ENCODE results near the gene IQCM.

Gene IQCM

DNA sequence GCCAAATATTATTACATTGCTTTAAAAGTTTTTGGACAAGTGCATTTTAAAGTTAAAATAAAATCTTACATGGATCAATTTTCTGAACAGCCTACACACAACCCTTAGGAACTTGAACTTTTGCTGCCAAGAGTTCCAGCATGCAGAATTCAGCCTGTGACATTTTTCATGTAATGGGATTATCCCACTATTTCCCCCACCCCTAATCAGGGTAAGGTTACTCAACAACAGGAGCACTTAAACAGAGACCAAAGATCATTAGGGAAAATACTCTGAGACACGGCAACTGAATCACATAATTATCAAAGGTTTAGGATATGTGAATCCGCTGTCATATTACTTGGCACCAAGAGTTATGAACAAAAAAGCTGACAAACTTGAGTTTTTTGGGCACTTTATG, 47.2 kb downstream of the IQCM start:
- no peak for DNase-seq

GRCh38 chr4:149766135-149766534, 49.5 kb downstream of the IQCM start:
- no peak for DNase-seq

DNA sequence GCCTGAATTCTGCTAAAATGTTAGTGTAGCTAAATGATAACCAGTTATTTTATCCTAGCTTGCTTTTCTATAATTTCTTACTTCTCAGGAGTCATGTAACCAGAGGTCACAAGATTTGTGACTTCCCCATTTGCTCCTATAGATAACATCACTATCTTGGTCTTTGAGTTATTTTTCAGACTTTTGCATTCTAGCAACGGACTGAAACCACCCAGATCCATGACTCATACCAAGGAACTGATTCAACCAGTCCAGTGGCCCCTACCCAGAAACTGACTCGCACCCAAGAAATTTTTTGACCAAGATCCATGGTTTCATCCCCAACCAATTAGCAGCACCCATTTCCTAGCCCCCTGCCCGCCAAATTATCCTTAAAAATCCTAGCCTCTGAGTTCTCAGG, 50.0 kb downstream of the IQCM start:
- DNase-seq: no peak

DNA sequence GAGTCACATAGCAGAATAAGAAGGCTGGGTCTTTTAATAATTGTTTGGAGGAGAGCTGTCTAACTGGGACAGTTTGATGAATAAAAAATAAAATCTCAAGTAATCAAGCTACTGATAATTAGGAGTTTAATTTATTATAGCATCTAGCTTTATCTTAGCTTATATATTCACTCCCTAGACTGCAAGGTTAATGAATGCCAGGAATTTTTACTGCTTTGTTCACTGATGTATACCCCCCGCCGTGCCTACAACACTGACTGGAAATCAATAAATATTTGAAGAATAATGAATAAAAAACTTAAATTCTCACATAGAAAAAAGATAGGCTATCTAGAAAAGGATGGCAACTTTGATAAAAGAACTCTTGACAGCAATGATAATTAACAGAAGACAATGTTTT, 59.7 kb downstream of the IQCM start:
- no peak for DNase-seq

GRCh38 chr4:149754526-149754925, 61.1 kb downstream of the IQCM start:
- DNase-seq: no peak

- DNase-seq: no peak
Observed at GRCh38 chr4:149752729-149753128, 62.9 kb downstream of the IQCM start.

- no peak for DNase-seq
Observed at GRCh38 chr4:149751174-149751573, 64.5 kb downstream of the IQCM start.

DNA sequence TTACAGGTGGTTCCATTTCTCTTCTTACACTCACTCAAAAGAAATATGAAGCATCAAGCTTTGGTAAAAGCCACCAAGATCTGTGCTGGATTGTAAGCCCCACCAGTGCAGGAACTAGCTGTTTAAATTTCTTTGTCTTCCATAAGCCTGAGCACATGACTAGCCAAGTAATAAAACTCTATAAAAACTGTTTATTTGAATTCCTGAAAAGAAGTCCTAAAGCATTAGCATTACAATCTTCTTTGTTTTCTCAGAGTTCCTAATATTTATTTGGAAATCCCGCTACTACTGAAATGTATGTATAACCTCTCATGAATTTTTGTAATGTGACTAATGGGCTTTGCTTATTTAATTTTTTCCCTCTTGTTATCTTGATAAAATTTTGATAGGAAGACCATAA, 65.9 kb downstream of the IQCM start:
- DNase-seq: no peak

DNA sequence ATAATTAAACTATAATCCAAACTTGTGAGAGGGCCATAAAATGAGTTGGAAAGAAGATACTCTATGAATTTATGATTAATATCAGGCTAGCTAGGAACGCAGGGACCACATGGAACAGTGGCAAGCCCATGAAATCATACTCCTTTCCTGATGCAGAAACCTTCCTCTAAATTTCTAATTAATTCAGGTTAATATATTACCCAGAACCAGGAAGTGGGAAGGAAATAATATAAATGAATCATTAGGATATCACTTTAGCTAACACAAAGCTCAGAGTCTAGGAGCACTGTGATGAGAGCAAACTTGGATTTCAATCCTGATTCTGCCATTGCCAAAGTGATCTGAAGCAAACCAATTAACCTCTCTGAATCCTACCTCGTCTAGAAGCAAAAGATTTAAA, 68.0 kb downstream of the IQCM start:
- no peak for DNase-seq

GRCh38 chr4:149746276-149746675, 69.4 kb downstream of the IQCM start:
- DNase-seq: no peak

- no peak for DNase-seq
Observed at GRCh38 chr4:149741186-149741831, 74.3 kb downstream of the IQCM start.

DNA sequence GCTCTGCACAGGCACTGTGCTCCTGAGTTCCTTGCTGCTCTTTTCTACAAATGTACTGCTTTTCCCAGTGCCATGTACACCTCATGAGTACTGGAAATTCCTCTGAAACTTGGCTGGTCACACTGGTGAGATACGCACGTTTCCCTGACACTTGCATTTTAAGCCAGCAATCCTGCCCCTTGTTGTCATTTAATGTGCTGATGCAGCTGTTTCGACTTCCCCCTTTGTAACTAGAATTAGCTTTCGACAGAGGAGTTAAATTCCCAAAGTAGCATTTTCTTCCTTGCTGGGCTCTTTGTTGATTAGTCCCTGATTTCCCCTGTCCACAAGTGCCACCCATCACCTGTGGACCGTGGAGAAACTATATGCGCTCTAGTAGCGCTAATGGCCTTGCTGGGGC, 77.5 kb downstream of the IQCM start:
- DNase-seq: no peak

DNA sequence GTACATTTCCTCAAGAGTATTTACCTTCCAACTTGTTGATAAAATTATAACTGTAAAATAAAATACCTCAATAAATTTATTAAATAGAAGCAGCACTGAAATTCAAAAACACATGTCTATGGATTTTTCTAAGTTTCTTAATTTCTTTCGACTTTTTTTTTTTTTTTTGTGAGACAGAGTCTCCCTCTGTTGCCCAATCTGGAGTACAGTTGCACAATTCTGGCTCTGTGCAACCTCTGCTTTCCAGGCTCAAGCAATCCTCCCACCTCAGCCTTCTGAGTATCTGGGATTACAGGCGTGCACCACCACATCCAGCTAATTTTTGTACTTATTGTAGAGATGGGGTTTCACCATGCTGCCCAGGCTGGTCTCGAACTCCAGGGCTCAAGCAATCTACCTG, 79.8 kb downstream of the IQCM start:
- no peak for DNase-seq

DNA sequence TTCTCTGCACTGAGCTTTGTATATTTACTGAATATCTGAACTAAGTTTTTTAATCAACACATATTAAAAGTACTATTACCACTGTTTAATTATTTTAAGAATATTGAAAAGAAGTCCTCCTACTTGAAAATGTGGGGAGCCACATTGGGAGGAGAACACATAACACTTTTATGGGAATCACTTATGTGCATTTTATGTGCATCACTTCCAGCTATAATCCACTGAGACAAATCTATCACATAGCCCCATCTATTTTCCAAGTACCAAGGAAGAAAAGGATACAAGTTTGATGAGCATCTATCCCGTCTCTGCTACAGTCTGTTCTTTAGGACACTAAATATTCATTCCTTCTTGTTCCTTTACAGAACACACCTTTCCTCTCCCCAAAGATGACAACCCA, 87.2 kb downstream of the IQCM start:
- no peak for DNase-seq

- no peak for DNase-seq
Observed at GRCh38 chr4:149727663-149728062, 88.0 kb downstream of the IQCM start.

GRCh38 chr4:149723065-149723464, 92.6 kb downstream of the IQCM start:
- no peak for DNase-seq

GRCh38 chr4:149719806-149720205, 95.8 kb downstream of the IQCM start:
- no peak for DNase-seq

GRCh38 chr4:149719357-149719756, 96.3 kb downstream of the IQCM start:
- no peak for DNase-seq

DNA sequence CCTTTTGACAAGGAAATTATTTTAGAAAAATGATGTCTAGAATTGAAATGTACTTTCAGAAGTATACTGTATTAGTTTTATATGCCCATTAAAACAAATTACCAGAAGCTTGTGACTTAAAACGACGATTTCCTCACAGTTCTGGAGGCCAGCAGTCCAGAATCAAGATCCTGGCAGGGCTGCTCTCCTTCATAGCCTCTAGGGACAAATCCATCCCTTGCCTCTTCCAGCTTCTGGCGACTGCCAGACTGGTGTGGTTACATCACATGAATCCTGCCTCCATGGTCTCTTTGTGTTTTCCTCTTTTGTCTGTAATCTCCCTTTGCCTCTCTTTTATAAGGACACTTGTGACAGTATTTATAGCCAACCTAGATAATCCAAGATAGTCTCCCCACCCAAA, 97.1 kb downstream of the IQCM start:
- no peak for DNase-seq

DNA sequence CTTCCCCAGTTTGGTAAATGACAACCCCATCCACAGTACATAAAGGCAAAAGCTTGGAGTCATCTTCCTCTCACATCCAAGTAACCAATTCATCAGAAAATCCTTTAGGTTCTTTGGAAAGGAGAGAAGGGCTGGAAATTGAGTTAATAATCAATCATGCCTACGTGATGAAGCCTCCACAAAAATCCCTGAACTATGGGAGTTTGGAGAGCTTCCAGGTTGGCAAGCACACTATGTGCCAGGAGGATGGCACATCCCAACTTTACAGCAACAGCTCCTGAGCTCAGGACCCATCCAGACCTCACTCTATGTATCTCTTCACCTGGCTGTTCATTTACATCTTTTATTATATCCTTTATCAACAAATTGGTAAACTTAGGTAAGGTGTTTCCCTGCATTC, 98.9 kb downstream of the IQCM start:
- DNase-seq: no peak

DNA sequence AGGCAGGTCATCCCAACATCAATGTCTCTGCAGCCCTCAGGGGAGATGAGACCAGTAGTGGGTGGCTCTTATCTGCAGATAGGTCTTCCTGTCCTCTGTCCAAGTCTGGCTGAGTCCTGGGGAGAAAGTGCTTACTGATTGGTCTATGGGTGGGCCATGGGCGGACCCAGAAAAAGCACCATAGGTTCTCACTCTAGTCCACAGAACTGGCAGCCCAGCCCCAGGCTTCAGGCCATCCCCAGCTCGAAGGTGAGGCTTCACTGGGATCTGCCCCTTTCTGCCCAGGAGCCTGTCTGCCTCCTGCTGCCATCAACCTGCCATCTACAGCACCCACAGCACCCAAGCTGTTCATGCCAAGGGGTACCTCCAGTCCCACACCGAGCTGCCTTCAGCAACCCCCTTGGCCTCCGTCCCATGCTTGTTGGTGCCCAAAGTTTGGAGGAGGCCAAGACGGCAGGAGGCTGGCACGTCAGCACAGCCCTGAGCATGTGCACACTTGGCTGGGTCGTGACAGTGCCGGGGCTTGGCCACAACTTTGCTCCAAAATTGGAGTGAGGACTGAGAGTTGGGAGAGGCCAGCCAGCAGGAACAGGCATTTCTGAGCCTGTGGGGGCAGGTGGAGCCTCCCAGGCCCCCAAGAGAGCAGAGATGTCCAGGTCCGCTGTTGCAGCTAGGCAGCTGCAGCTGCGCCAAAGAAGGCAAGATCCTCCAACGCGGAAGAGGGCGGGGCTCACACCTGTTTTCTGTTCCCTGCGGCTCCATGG, 99.6 kb downstream of the IQCM start:
- no peak for DNase-seq

- no peak for DNase-seq
Observed at GRCh38 chr4:149713031-149713430, 102.6 kb downstream of the IQCM start.

- peak; percentile 4 to 40 for DNase-seq
Observed at GRCh38 chr4:149711593-149712365, 103.9 kb downstream of the IQCM start.

GRCh38 chr4:149709640-149710039, 106.0 kb downstream of the IQCM start:
- no peak for DNase-seq

Data from NCI-H446 (cell line).